Measurements from ENCODE around the gene RTBDN. TPM values are rescaled to one million over a fixed set of nuclear protein-coding genes. Genes with fewer than 3 reads are reported as not detected.
A peak's percentile ranks its signal among the peaks of the same experiment; 100 is the strongest.

Gene RTBDN
- total RNA-seq, 2 experiments from 2014 or later: not detected

DNA sequence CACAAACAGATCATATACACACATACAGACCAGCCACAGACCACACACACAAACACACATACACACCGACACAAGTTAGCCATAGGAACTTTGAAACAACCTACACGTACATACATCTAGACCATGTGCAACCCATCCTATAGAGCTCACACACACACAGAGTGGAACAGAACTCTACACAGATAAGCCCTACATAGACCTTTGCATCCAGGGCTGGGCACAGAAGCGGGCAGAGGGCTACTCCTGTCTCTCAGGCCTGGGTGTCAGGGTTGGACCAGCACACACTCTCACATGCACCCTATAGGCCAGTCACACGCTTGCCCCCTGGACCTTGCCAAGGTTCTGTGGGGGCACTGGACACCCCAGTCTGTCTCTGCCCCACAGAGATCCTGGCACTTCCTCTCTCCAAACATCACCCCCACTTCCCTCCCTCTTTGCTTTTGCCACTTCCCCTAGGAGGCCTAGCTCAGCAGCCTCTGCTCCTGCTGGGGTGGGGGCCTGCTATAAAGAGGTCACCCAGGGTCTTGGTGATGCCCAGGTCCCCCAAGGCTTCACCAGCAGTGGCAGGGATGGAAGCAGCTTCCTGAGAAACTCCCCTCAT is 48.8 kb downstream of the RTBDN start:
- DNase-seq (peak in 4 of 14 experiments; percentile 7 to 57 (median 51)), ATAC-seq (ENCODE audit: poor library complexity) (no peak)
- Mint-ChIP-seq H3K27ac (no peak overlapping the region), H3K9me3 (no peaks in the 10 kb centered on the region), H3K4me3 (no peak overlapping the region), H3K4me1 (ENCODE audit: low read depth) (peaks cover 37% of the 10 kb centered on the region), H3K27me3 (no peaks in the 10 kb centered on the region), H3K36me3 (ENCODE audit: low read depth) (peaks cover 5% of the 10 kb centered on the region)
- peaks cover 82% of the 10 kb centered on the region for H3K4me1 ChIP-seq (ENCODE audit: insufficient read depth, low read length)
- POLR2A ChIA-PET: no interaction called here
- no peaks in the 10 kb centered on the region for H3K36me3 ChIP-seq (ENCODE audit: insufficient read depth, low read length)
- CTCF ChIA-PET: interaction anchor here (0.7 kb wide), 1 partner anchor 11 kb away, joined by 4 read pairs; no protein-coding TSS in a partner anchor
- intact Hi-C loops (cut with DNase I, micrococcal nuclease): loop anchor here in 1 of 2 experiments (10.0 kb wide), 1 partner anchor 149 kb away; the partner anchor contains the start of genes CALR and FARSA
- H3K27me3 ChIP-seq (ENCODE audit: control insufficient read depth in 1 of 2, insufficient read depth in 2 of 2, low read length in 2 of 2): no peaks in the 10 kb centered on the region
- no peak overlapping the region for H3K4me3 ChIP-seq (ENCODE audit: low read length)
- peak overlapping the region; percentile 91 to 98 for H3K27ac ChIP-seq (ENCODE audit: low read depth in 1 of 2, low read length in 2 of 2)
- TF ChIP-seq, protein P1, sequence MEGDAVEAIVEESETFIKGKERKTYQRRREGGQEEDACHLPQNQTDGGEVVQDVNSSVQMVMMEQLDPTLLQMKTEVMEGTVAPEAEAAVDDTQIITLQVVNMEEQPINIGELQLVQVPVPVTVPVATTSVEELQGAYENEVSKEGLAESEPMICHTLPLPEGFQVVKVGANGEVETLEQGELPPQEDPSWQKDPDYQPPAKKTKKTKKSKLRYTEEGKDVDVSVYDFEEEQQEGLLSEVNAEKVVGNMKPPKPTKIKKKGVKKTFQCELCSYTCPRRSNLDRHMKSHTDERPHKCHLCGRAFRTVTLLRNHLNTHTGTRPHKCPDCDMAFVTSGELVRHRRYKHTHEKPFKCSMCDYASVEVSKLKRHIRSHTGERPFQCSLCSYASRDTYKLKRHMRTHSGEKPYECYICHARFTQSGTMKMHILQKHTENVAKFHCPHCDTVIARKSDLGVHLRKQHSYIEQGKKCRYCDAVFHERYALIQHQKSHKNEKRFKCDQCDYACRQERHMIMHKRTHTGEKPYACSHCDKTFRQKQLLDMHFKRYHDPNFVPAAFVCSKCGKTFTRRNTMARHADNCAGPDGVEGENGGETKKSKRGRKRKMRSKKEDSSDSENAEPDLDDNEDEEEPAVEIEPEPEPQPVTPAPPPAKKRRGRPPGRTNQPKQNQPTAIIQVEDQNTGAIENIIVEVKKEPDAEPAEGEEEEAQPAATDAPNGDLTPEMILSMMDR (IDR thresholded peaks at IDR 0.05): no peak
- H3K9me3 ChIP-seq (ENCODE audit: control insufficient read depth in 1 of 2, insufficient read depth in 1 of 2, low read length in 2 of 2): no peaks in the 10 kb centered on the region

DNA sequence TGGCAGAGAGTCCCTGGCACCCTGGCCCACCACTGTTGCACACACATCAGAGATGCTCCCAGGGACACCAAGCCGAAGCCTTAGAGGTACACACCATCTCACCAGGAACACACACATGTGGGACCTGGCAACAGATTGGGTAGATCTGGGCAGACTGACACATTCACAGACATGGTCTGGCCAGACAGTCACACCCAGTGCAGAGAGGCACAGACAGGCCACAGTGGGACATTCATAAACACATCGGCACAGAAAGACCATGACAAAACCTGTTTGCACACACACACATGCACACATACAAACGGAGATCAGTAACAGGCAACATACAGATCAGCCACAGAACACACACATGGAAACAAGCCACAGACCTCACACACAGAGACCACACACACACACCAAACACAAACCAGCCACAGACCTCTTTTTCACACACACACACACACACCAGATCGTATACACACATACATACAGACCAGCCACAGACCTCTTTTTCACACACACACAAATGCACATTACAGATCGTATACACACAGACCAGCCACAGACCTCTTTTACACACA is 49.4 kb downstream of the RTBDN start:
- intact Hi-C loops (cut with DNase I, micrococcal nuclease): loop anchor here in 1 of 2 experiments (10.0 kb wide), 1 partner anchor 150 kb away; the partner anchor contains the start of genes CALR and FARSA
- Mint-ChIP-seq H3K27ac (no peak overlapping the region), H3K27me3 (no peaks in the 10 kb centered on the region), H3K4me1 (ENCODE audit: low read depth) (peaks cover 33% of the 10 kb centered on the region), H3K4me3 (no peak overlapping the region), H3K9me3 (no peaks in the 10 kb centered on the region), H3K36me3 (ENCODE audit: low read depth) (no peaks in the 10 kb centered on the region)
- ATAC-seq (ENCODE audit: poor library complexity): peak; percentile 0
- H3K9me3 ChIP-seq (ENCODE audit: control insufficient read depth in 1 of 2, insufficient read depth in 1 of 2, low read length in 2 of 2): no peaks in the 10 kb centered on the region
- no peaks in the 10 kb centered on the region for H3K27me3 ChIP-seq (ENCODE audit: control insufficient read depth in 1 of 2, insufficient read depth in 2 of 2, low read length in 2 of 2)
- POLR2A ChIA-PET: no interaction called here
- H3K36me3 ChIP-seq (ENCODE audit: insufficient read depth, low read length): no peaks in the 10 kb centered on the region
- peak overlapping the region; percentile 91 to 98 for H3K27ac ChIP-seq (ENCODE audit: low read depth in 1 of 2, low read length in 2 of 2)
- H3K4me1 ChIP-seq (ENCODE audit: insufficient read depth, low read length): peaks cover 78% of the 10 kb centered on the region
- TF ChIP-seq, protein P1 (IDR thresholded peaks at IDR 0.05): no peak
- H3K4me3 ChIP-seq (ENCODE audit: low read length): no peak overlapping the region
- CTCF ChIA-PET: no interaction called here
- DNase-seq: peak in 5 of 14 experiments; percentile 17 to 85 (median 72)

DNA sequence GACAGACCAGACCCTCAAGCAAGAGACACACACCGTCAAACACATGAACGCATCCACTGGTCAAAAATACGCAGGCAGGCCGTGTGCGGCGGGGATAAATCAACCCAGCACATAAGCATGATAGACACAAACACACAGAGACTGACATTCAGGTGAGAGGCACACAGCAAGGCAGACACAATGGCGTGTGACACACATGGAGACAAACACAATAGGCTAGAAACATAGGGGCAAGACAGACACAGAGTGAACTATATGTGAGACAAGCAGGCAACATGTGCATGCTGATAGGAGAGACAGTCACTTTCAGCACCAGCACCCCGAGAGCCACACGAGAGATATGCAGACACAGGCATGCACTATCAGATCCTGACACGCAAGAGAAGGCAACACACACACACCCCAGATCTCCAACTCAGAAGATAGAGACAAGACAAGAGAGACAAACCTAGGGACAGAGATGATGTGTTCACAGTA is 49.9 kb downstream of the RTBDN start:
- ATAC-seq (ENCODE audit: poor library complexity) (peak; percentile 19), DNase-seq (peak in 6 of 14 experiments; percentile 26 to 75 (median 46))
- Histone ChIP-seq H3K27ac (ENCODE audit: low read depth in 1 of 2, low read length in 2 of 2) (peak overlapping the region; percentile 91 to 98), H3K9me3 (ENCODE audit: control insufficient read depth in 1 of 2, insufficient read depth in 1 of 2, low read length in 2 of 2) (no peaks in the 10 kb centered on the region), H3K4me1 (ENCODE audit: insufficient read depth, low read length) (peaks cover 78% of the 10 kb centered on the region), H3K4me3 (ENCODE audit: low read length) (no peak overlapping the region), H3K36me3 (ENCODE audit: insufficient read depth, low read length) (no peaks in the 10 kb centered on the region), H3K27me3 (ENCODE audit: control insufficient read depth in 1 of 2, insufficient read depth in 2 of 2, low read length in 2 of 2) (no peaks in the 10 kb centered on the region)
- intact Hi-C loops (cut with DNase I, micrococcal nuclease): loop anchor here in 1 of 2 experiments (10.0 kb wide), 1 partner anchor 150 kb away; the partner anchor contains the start of genes CALR and FARSA
- H3K4me3 Mint-ChIP-seq: no peak overlapping the region
- TF ChIP-seq, protein P1 (IDR thresholded peaks at IDR 0.05): no peak
- H3K27ac Mint-ChIP-seq: no peak overlapping the region
- H3K36me3 Mint-ChIP-seq (ENCODE audit: low read depth): no peaks in the 10 kb centered on the region
- peaks cover 38% of the 10 kb centered on the region for H3K4me1 Mint-ChIP-seq (ENCODE audit: low read depth)
- no peaks in the 10 kb centered on the region for H3K27me3 Mint-ChIP-seq
- POLR2A ChIA-PET: no interaction called here
- H3K9me3 Mint-ChIP-seq: no peaks in the 10 kb centered on the region
- CTCF ChIA-PET: no interaction called here
